Kidney tubule cell (primary cell): ENCODE measurements around the gene HMMR.
"Not testable (repeated sequence)": the region's sequence is repeated elsewhere in the genome, so short reads cannot be mapped to it uniquely, and the experiment has no call there.

Experiments
- DNase-seq: peaks from one replicate; pipeline ENCODE4 v3.0.0-alpha.2; 2018; ENCODE audit warnings: low spot score

The HMMR gene

DNA sequence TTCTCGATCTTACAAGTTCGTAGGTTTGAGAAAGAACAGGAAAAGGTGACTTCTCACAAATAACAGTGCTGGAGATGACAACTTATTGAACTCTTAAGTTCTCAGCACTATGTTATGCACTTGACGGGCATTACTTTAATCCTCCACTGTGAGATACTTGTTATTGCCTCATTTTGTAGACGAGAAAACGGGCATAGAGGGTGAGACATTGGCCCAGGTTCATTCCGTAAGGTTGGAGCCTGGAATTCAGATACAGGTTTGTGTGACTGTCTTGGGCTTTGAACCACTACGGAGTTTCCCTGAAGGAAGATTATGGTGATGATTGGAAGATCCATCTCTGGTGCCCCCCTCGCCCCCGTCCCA is 45.6 kb downstream of the HMMR start:
- peak; percentile 9 for DNase-seq

DNA sequence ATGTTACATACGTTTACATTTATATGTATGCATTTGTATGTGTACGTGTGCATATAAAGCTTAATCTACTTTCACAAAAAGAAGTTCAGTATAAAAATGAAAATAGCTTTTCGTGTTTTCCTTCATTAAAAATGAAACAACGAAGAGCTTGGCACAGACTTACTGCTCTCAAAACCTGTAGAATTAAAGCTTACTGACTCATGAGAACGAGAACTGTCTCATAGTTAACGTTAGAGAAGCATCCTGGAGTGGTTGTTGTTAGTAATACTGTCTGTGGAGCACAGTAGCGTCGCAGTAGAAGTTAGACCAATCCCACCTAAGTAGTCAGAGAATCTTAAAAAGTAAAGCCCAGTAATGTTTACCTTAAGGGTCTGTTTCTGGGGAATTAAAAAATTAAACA is 46.3 kb downstream of the HMMR start:
- peak; percentile 65 for DNase-seq

DNA sequence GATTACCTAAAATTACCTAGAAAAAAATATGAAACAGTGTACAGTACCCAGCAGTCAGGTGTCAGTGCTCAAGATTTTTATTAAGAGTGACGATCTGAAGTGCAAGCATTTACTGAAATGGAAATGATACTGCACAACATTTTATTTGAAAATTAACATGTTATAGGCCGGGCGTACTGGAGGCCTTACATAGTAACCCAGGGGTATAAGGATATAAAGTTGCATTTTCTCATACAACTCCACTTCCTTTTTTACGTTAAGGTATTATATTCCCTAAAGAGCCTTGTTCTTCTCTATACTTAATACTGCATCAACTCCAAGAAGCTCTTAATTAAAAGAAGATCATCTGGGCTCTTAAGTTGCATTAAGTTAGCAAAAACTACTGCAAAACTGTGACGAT is 48.3 kb downstream of the HMMR start:
- no peak for DNase-seq

DNA sequence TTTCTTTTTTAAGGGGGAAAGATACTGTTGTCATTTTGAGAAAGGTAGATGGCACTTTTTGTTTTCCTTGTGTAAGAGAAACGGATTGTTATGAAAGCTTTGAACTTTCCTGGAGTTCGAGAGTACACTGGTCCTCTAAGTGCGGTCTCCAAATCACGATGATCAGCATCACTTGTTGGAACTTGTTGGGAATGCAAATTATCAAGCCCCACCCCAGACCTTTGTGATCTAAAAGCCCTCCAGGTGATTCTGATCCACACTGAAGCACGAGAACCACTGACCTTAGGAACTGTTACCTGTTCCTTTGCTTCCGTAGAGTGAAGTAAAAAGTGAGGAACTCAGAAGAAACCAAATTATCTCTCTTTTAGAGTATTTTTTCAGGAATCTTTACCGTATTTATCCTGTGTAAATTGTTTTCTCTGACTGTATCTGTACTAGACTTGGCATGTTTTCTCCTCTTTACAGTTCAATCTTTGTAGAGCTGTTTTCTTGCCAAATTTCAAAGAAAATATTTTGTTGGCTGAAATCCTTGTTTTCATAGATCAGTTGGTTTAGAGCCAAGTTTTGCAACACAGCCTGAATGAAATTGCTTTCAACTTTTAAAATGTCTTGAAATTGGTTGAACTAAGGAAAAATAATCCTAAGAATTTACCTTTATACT is 49.0 kb downstream of the HMMR start:
- DNase-seq, result peak; percentile 50

DNA sequence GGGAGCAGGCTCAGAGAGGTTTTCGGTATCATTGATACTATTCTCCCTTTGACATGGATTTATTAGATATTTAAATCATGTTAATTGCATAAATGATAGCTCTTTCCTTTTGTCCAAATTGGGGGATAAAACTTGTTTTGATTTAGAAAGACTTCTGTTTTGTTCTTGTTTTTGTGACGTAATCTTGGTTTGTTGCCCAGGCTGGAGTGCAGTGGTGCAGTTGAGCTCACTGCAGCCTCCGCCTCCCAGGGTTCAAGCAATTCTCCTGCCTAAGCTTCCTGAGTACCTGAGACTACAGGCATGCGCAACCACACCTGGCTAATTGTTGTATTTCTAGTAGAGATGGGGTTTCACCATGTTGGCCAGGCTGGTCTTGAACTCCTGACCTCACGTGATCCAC is 52.1 kb downstream of the HMMR start:
- DNase-seq, result no peak

DNA sequence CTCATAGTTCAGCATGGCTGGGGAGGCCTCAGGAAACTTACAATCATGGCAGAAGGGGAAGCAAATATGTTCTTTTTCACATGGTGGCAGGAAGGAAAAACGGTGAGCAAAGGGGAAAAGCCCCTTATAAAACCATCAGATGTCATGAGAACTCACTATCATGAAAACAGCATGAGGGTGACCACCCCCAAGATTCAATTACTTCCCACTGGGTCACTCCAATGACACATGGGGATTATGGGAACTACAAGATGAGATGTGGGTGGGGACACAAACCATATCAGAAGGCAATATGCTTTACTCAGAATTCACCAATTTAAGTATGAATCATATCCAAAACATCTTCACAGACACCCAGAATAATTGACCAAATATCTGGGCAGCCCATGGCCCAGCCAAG is 64.7 kb downstream of the HMMR start:
- no peak for DNase-seq

DNA sequence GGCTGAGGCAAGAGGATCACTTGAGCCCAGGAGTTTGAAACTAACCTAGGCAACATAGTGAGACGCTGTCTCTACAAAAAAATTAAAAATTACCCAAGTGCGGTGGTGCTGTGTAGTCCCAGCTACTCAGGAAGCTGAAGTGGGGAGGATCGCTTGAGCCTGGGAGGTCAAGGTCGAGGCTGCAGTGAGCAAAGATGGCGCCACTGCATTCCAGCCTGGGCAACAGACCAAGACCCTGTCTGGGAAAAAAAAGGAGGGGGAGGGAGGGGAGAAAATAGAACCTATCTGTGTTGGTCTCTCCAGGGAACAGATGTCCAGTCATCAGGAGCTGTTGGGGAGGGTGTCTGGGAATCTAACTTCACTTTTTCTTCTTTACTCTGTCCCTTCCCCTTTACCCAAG is 69.3 kb downstream of the HMMR start:
- DNase-seq, result peak; percentile 42

DNA sequence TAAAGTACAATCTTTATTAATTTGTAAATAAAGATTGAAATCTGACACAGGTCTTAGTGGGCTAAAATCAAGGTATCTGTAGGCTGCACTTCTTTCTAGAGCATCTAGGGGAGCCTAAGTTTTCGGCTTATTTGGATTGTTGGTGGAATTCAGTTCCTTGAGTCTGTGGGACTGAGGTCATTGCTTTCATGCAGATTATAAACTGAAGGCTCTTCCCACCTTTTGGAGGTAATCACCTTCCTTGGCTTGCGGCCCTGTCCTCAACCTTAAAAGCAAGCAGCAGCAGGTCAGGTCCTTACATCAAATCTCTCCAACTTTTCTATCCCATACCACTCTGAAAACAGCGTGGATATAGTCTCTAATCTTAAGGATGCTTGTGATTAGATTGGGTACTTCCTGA is 70.8 kb downstream of the HMMR start:
- no peak for DNase-seq

DNA sequence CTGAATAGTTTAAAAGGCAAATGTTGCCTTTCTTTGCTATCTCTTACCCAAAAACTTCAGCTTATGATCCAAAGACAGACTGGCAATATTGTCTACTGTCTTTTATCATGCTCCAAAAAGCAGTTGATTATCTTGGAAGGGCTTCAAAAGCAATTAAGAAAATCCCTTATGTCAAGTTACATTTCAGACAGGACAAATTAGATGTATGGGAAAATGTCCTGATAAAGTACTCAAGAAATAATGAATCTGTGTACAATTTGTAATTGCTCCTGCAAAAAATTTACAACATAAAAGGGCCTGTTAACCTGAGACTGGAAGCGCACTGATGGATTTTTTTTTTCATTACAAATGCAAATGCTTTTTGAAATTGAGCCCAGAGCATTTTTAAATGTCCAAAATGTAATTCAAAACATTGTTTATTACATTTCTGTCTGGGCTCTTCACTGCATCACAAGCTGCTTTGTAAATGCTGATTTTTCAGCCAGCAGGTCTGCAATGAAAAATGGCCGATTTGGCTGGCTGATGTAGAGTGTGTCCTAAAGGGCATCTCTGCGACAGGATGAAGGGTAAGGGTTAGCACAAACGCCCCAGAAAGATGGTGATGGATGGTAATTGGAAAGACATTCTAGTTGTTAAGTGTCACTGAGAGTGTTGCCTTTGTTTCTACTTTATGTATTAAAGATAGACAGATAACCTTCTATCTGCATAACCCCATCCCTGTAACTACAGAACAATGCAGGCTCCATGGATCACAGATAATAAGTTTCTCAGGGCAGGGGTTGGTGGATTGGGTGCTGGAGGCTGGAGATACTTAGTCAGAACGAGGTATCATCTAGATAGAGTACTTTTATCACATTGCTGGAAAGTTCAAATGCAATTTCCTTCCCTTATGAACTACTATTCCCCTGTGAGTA is 72.0 kb downstream of the HMMR start:
- no peak for DNase-seq

DNA sequence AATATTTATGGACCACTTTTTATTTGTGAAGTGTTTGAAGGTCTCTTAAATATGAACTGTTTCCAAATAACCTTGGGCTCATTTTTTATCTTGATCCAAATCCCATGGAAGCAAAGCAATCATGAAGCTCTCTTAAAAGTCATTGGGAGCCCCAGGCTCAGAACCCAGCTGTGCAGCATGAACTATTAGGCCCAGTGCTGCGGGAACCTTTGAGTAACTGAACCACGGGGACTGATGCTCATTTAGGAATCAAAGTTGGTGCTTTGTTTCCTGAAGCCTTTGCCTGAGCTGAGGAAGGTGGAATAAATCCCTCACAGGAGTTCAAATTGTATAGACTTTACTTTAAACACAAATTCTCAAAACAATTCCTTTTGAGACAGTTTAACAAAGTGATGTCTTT is 72.8 kb downstream of the HMMR start:
- no peak for DNase-seq

DNA sequence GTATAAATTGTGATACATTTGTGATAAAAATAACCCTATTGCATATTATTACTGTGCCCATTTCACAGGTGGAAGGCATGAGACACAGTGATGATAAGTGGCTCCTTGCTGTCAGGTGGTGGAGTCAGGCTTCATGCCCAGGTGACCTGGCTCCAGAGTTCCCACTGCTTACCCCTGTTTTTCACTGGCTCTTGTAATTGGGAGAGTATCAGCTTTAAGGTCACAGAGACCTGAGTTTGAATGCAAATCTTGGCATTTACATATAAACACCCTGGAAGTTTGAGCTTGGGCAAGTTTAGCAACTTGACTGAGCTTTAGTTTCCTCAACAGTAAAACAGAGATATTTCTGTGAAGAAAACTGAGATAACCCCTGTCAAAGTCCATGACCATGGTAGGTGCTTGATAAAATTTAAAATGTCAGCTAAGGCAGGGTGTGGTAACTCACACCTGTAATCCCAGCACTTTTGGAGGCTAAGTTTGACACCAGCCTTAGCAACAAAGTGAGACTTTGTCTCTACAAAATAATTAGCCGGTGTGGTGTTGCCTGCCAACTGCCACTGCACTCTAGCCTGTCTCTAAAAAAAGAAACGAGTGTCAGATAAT is 74.2 kb downstream of the HMMR start:
- DNase-seq, result no peak

DNA sequence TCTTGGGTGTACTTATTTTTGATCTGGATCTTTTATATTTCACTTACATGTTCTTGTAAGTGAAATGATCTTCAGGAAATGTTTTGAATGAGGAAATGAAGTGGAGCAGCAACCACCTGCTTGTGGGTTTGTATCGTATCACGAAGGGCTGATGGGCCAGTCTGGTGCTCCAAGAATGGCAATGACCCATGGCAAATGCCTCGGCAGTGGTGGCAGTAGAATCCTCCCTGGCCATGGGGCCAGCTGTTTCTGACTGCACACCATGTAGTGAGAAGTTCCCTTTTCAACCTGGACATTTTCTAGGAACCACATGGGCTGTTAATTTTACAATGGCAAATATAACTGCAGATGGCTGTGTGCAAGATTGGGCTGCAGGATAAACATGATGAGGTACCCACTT is 74.9 kb downstream of the HMMR start:
- no peak for DNase-seq

DNA sequence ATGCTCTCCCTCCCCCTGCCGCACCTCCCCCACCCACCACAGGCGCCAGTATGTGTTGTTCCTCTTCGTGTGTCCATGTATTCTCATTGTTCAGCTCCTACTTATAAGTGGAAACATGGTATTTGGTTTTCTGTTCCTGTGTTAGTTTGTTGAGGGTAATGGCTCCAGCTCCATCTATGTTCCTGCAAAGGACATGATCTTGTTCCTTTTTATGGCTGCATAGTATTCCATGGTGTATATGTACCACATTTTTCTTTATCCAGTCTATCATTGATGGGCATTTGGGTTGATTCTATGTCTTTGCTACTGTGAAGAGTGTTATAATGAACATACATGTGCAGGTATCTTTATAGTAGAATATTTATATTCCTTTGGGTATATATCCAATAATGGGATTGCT is 76.0 kb downstream of the HMMR start:
- DNase-seq, result not testable (repeated sequence)

DNA sequence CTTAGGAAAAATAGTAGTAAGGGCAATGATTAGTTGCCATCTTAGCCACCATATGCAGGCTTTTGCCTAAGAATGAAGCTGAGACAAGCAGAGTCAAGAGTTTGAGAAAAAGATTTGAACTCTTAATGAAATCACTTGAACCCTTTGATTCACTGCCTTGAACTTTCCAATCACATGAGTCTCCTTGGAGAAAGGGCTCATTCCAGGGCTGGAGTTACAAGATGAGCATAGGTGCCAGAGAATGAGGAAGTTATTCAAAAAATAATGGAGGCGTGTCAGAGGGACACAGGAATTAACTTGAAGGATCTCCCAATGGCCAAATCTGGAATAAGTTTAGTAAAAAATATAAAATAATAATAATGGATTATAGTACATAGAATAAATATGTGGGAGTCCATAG is 80.3 kb downstream of the HMMR start:
- peak; percentile 82 for DNase-seq
